MM.1S (cell line): ENCODE measurements around the gene SHC1.

ENCODE experiments used
- CTCF ChIP-seq: fragments of 300-600 bp; sonication (generic); IDR thresholded peaks from 2 replicates; pipeline ENCODE4 v1.5.1; 2016; ENCODE audit warnings: antibody characterized with exemption, low read length, mixed read lengths
- EZH2 ChIP-seq: fragments of 300-600 bp; sonication (generic); optimal IDR thresholded peaks from 2 replicates; pipeline ENCODE3; 2017; ENCODE audit warnings: low read depth, mild to moderate bottlenecking, antibody characterized with exemption, low read length, mixed read lengths

- TF ChIP-seq EZH2 (no peak), CTCF (no peak)
Observed at GRCh38 chr1:155011437-155012025, 41.0 kb upstream of the SHC1 start.
